HEK293T (cell line): ENCODE results near the gene CRYBA2.

Source experiments
- CTCF ChIA-PET: fragments of 350-600 bp; formaldehyde crosslinking; extraction: SDS; loops from one replicate; lab custom pipeline; 2021; ENCODE audit warnings: antibody characterized with exemption, inconsistent platforms; lab: Yijun Ruan, JAX
- POLR2A ChIA-PET: fragments of 350-600 bp; formaldehyde crosslinking; extraction: SDS; loops from one replicate; lab custom pipeline; 2020; ENCODE audit warnings: antibody characterized with exemption, inconsistent platforms; lab: Yijun Ruan, JAX
- DNase-seq: peaks from one replicate; pipeline ENCODE4 v3.0.0; 2012; ENCODE audit warnings: mixed read lengths; ENCODE audit errors: extremely low spot score
- ARNT ChIP-seq: fragments of 450-650 bp; IDR thresholded peaks from 2 replicates; pipeline ENCODE4 v1.6.1; 2017; ENCODE audit warnings: mild to moderate bottlenecking
- BHLHE40 ChIP-seq: fragments of 450-650 bp; IDR thresholded peaks from 2 replicates; pipeline ENCODE4 v1.6.1; 2016; ENCODE audit warnings: mild to moderate bottlenecking, moderate library complexity, borderline replicate concordance
- CTBP1 ChIP-seq: fragments of 450-650 bp; IDR thresholded peaks from 2 replicates; pipeline ENCODE4 v1.6.1; 2016; ENCODE audit warnings: borderline replicate concordance
- ELF4 ChIP-seq: fragments of 450-650 bp; IDR thresholded peaks from 2 replicates; pipeline ENCODE4 v1.6.1; 2017; ENCODE audit warnings: antibody characterized with exemption
- FOXA1 ChIP-seq: fragments of 450-650 bp; IDR thresholded peaks from 2 replicates; pipeline ENCODE4 v1.6.1; 2016; ENCODE audit warnings: mild to moderate bottlenecking
- FOXK2 ChIP-seq: fragments of 450-650 bp; IDR thresholded peaks from 2 replicates; pipeline ENCODE4 v1.6.1; 2016; ENCODE audit warnings: mild to moderate bottlenecking
- FOXM1 ChIP-seq: fragments of 450-650 bp; IDR thresholded peaks from 2 replicates; pipeline ENCODE4 v1.6.1; 2017; ENCODE audit warnings: mild to moderate bottlenecking, borderline replicate concordance
- HDGF ChIP-seq: fragments of 450-650 bp; IDR thresholded peaks from 2 replicates; pipeline ENCODE4 v1.6.1; 2017; ENCODE audit warnings: antibody characterized with exemption, borderline replicate concordance
- L3MBTL2 ChIP-seq: fragments of 450-650 bp; conservative IDR thresholded peaks from 2 replicates; pipeline ENCODE4 v1.6.1; 2016; ENCODE audit warnings: mild to moderate bottlenecking
- LEF1 ChIP-seq: fragments of 450-650 bp; IDR thresholded peaks from 2 replicates; pipeline ENCODE4 v1.6.1; 2017; ENCODE audit warnings: mild to moderate bottlenecking, borderline replicate concordance
- NFRKB ChIP-seq: fragments of 450-650 bp; IDR thresholded peaks from 2 replicates; pipeline ENCODE4 v1.6.1; 2016; ENCODE audit warnings: mild to moderate bottlenecking, moderate library complexity
- SP1 ChIP-seq: fragments of 450-650 bp; IDR thresholded peaks from 2 replicates; pipeline ENCODE4 v1.6.1; 2017
- SUZ12 ChIP-seq: fragments of 450-650 bp; IDR thresholded peaks from 2 replicates; pipeline ENCODE4 v1.6.1; 2016; ENCODE audit warnings: mild to moderate bottlenecking
- TARDBP ChIP-seq: fragments of 450-650 bp; IDR thresholded peaks from 2 replicates; pipeline ENCODE4 v1.6.1; 2016
- ZNF384 ChIP-seq: fragments of 450-650 bp; IDR thresholded peaks from 2 replicates; pipeline ENCODE4 v1.6.1; 2016
- TF ChIP-seq, protein P1 (sequence below): fragments of 450-650 bp; IDR thresholded peaks from 2 replicates; pipeline ENCODE4 v1.6.1; 2016

CRYBA2 gene

GRCh38 chr2:218970894-218971293 lies 22.3 kb downstream of the CRYBA2 start:
- TF ChIP-seq, protein P1, sequence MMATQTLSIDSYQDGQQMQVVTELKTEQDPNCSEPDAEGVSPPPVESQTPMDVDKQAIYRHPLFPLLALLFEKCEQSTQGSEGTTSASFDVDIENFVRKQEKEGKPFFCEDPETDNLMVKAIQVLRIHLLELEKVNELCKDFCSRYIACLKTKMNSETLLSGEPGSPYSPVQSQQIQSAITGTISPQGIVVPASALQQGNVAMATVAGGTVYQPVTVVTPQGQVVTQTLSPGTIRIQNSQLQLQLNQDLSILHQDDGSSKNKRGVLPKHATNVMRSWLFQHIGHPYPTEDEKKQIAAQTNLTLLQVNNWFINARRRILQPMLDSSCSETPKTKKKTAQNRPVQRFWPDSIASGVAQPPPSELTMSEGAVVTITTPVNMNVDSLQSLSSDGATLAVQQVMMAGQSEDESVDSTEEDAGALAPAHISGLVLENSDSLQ: no peak
- TF ChIP-seq L3MBTL2: no peak
- TF ChIP-seq ZNF384: no peak
- TF ChIP-seq ELF4: no peak
- POLR2A ChIA-PET: no interaction called here
- CTCF ChIA-PET: interaction anchor here (0.5 kb wide), 1 partner anchor 16 kb away, joined by 3 read pairs; no protein-coding TSS in a partner anchor
- no peak for DNase-seq

GRCh38 chr2:218964041-218964771 lies 29.0 kb downstream of the CRYBA2 start:
- CTCF ChIA-PET: interaction anchor here (1.1 kb wide), 2 partner anchors 16 kb away, joined by 3 to 11 read pairs; no protein-coding TSS in a partner anchor
- no peak for TF ChIP-seq BHLHE40
- no peak for TF ChIP-seq FOXK2
- TF ChIP-seq FOXM1: no peak
- no peak for TF ChIP-seq ELF4
- POLR2A ChIA-PET: no interaction called here
- DNase-seq: no peak

DNA sequence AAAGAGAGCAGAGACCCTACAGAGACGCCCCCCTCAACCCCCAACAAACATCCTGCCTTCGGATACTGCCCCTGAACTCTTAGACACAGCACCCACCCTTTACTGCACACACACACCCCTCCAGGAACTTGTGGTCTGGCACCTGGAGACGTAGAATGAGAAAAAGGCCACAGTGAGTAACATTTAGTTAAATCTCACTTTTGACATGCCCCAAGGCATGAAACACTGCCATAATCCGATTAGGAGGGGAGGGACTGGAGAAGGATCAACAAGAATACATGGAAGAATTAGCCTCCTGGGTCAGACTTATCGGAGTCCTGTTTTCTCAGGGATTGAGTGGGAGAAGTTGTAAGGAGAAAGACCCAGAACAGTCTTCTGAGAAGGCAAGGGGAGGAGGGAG lies 29.6 kb downstream of the CRYBA2 start:
- POLR2A ChIA-PET: interaction anchor here (1.0 kb wide), 1 partner anchor 54 kb away, joined by 4 read pairs; no protein-coding TSS in a partner anchor
- no peak for DNase-seq
- CTCF ChIA-PET: interaction anchor here (0.7 to 1.1 kb wide), 2 partner anchors 16 to 62 kb away, joined by 3 to 11 read pairs; no protein-coding TSS in a partner anchor
- TF ChIP-seq ZNF384 (no peak), FOXK2 (no peak), TARDBP (no peak), L3MBTL2 (no peak), LEF1 (no peak), HDGF (no peak), FOXA1 (no peak), NFRKB (no peak), FOXM1 (no peak), CTBP1 (no peak), SP1 (no peak), SUZ12 (no peak), ARNT (no peak), ELF4 (no peak), BHLHE40 (no peak)
- TF ChIP-seq, protein P1: no peak

DNA sequence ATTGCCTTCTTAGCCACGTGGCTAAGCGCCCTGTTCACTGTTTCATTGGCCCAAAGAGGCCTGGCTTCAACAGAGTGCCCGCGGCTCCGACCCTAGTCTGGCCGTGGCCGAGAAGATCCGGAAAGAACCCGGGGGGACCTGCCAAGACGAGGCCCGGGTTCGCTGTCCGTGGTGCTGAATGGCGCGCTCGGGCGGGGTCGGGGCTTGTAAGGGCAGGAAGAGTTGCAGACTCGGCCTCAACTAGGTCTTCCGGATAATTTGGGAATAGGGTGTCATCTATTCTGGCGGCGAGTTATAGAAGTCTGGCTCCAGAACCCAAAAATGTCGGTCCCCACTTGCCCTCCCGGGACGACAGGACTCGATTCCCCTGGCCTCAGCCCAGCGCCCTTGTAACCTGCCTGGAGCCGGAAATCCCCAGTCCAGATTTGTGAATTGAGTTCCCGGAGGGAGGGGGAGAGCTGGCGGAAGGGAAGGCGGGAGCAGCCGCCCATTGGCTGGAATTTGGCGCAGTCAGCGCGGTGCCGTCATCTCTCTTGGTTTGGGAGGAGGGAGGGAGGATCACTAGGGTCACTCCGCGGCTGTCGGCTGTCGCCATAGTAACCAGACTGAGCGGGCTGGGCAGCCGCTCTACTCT lies 30.2 kb downstream of the CRYBA2 start:
- POLR2A ChIA-PET: interaction anchor here (1.0 kb wide), 1 partner anchor 54 kb away, joined by 4 read pairs; no protein-coding TSS in a partner anchor

DNA sequence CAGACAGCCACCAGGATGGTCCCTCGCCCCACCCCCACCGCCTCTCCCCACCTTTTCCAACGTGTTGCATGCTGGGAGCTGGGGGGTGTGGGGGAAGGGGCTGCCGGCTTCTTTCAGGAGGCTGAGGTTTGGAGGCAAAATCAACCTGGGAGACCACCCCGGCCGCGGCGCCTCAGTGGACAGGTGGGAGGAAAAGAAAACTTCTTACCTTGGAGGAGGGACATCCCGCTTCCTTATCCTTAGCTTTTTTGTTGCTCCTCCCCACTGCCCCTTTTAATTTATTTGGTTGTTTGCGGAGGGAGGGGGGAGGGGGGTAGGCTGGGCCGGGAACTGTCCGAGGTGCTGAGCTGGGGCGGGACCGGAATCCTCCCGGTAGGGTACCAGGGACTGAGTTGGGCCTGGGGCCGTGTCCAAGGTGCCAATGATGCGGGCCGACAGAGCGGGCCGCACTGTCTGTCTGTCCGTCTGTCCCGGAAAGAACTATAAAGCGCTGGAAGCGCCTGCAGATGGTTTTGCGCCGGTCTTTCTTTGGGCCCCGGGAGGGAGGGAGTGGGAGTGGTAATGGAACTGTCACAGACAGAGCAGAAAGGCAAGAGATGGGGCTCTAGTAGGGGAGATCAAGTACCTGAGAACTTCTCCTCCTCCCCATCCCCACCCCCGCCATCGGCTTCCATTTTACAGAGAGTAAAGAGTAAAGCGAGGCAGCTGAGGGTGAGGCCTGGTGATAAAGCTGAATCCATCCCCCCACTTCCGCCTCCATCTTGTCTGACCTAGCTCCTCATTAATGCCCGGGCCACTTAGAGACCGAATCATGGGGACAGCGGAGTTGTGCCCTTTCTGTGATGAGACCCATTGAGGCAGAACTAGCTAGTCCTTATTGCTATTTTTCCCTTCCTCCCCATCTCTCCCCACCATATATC lies 31.3 kb downstream of the CRYBA2 start:
- DNase-seq: no peak
- CTCF ChIA-PET: interaction anchor here (0.7 kb wide), 1 partner anchor 51 kb away, joined by 3 read pairs; no protein-coding TSS in a partner anchor
- POLR2A ChIA-PET: interaction anchor here (0.5 kb wide), 1 partner anchor 53 kb away, joined by 3 read pairs; no protein-coding TSS in a partner anchor
- TF ChIP-seq, protein P1: no peak
- no peak for TF ChIP-seq FOXA1
- no peak for TF ChIP-seq TARDBP
- no peak for TF ChIP-seq HDGF
- TF ChIP-seq CTBP1: no peak
- no peak for TF ChIP-seq LEF1
- no peak for TF ChIP-seq FOXK2
- no peak for TF ChIP-seq SP1
- no peak for TF ChIP-seq ARNT
- no peak for TF ChIP-seq NFRKB
- TF ChIP-seq BHLHE40: no peak
- TF ChIP-seq FOXM1: no peak
- no peak for TF ChIP-seq ZNF384

More for the DNA sequence above, 30.2 kb downstream of the CRYBA2 start:
- peak; percentile 70 for DNase-seq
- no peak for TF ChIP-seq FOXM1
- TF ChIP-seq, protein P1: peak; percentile 83
- CTCF ChIA-PET: interaction anchor here (0.7 to 1.1 kb wide), 2 partner anchors 17 to 61 kb away, joined by 3 to 11 read pairs; no protein-coding TSS in a partner anchor
